Fibroblast of pulmonary artery (primary cell): Measurements from ENCODE around the gene HOMEZ.

Source experiments
- DNase-seq: peaks from one replicate; pipeline ENCODE4 v3.0.0-alpha.2; 2010; ENCODE audit warnings: low read depth
- H3K4me3 ChIP-seq: replicated peaks from 2 replicates; pipeline ENCODE4 v1.5.1; 2011; ENCODE audit warnings: low read depth, mild to moderate bottlenecking, control low read depth, low read length, moderate library complexity
- TF ChIP-seq, protein P1 (sequence below): IDR thresholded peaks from 2 replicates; pipeline ENCODE4 v1.5.1; 2011; ENCODE audit warnings: mild to moderate bottlenecking, control low read depth, low read length, inconsistent platforms; ENCODE audit errors: missing control alignments

HOMEZ gene

DNA sequence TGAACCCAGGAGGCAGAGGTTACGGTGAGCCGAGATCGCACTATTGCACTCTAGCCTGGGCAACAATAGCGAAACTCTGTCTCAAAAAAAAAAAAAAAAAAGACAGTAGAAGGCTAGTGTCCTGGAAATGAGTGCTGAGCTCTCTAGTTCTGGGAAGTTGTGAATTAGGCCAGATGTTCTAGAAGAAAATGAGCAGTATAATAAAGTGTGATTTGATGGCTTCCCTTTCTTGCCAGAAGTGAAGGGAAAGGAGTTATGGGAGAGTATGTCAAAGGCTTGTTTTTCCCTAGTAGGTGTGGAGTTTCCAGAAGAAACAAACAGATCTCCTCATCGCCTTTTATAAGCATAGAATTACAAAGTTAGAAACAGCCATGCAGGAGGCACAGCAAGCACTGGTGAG is 27.7 kb downstream of the HOMEZ start:
- TF ChIP-seq, protein P1, sequence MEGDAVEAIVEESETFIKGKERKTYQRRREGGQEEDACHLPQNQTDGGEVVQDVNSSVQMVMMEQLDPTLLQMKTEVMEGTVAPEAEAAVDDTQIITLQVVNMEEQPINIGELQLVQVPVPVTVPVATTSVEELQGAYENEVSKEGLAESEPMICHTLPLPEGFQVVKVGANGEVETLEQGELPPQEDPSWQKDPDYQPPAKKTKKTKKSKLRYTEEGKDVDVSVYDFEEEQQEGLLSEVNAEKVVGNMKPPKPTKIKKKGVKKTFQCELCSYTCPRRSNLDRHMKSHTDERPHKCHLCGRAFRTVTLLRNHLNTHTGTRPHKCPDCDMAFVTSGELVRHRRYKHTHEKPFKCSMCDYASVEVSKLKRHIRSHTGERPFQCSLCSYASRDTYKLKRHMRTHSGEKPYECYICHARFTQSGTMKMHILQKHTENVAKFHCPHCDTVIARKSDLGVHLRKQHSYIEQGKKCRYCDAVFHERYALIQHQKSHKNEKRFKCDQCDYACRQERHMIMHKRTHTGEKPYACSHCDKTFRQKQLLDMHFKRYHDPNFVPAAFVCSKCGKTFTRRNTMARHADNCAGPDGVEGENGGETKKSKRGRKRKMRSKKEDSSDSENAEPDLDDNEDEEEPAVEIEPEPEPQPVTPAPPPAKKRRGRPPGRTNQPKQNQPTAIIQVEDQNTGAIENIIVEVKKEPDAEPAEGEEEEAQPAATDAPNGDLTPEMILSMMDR: no peak
- DNase-seq: no peak

DNA sequence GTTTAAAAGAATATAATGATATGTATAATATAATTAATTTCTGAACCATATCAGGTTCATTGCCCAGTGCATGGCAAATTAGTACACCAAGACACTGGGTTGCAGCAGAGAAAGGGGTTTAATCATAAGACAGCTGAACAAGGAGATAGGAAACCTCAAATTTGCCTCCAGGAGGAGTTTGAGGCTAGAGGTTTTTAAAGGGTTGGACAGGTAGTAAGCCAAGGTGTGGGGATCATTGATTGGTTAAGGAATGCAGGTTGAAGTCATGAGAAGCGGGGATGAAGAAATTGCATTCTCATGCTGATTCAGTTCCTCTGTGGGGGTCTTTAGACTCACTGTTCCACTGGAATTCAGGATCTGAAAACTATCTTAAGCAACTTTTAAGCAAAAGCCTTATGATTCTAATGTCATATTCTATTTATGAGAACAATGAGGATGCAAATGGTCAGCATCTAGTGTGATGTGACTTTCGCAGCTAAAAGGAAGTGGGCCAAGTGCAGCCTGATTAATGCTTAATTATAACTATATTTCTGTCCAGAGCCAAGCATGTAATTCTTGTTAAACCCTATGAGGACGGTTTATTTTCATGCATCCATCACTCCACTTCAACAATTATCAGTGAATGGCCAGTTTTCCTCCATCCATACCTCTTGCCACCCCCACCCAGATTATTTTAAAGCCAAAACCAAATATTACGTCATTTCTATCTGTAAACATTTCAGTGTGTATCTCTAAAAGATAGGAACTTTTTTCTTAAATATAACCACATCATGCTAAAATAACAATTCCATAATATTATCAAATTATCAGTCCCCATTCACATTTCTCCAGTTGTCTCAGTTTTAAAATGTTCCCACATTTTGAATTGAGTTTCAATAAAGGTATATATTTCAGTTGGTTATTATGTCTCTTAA is 33.3 kb downstream of the HOMEZ start:
- no peak for DNase-seq
- H3K4me3 ChIP-seq: no peak overlapping the region
- TF ChIP-seq, protein P1: no peak

More for the DNA sequence above, 27.7 kb downstream of the HOMEZ start:
- no peak overlapping the region for H3K4me3 ChIP-seq

DNA sequence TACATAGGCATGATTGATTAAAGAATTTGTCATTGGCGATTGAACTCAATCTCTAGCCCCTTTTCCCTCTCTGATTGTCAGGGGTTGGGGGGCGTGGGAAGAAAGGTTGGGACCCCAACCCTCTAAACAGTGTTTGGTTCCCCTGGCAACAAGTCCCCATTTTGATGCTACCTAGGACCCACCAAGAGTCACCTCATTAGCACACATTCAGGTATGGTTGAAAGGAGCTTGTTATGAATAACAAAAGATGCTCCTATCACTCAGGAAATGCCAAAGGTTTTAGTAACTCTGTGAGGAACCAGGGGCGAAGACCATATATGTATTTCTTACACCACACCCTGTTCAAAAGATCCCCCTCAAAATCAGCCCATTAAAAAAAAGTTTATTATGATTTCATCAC is 33.9 kb downstream of the HOMEZ start:
- TF ChIP-seq, protein P1: no peak
- no peak for DNase-seq
- H3K4me3 ChIP-seq: no peak overlapping the region

DNA sequence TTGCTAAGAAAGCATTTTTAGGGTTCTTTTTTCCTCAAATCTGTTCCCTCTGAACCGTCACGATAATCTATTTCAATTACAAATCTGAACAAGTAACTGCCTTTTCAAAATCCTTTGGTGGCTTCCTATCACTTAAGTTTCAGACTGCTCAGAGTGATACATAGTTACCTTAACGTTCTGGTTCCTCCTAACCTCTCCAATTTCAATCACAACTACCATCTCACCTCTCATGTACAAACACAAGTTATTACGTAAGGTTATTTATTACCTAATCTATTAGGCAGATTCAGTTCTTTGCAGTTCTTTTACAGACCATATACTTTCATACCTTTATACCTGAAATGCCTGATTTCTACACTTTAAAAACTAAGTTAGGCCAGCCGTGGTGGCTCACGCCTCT is 36.1 kb downstream of the HOMEZ start:
- no peak for DNase-seq
- TF ChIP-seq, protein P1: no peak

DNA sequence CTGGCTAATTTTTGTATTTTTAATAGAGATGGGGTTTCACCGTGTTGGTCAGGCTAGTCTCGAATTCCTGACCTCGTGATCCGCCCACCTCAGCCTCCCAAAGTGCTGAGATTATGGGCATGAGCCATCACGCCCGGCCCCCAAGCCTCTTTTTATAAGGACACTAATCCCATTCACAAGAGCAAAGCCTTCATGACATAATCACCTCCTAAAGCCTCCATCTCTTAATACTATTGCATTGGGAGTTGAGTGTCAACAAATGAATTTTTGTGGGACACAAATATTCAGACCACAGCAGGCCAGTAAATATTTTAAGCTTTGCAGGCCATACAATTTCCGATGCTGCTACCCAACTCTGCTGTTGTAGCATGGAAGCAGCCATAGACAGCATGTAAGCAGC is 37.3 kb downstream of the HOMEZ start:
- TF ChIP-seq, protein P1: no peak
- no peak for DNase-seq
- no peak overlapping the region for H3K4me3 ChIP-seq

More for the DNA sequence above, 36.1 kb downstream of the HOMEZ start:
- H3K4me3 ChIP-seq: no peak overlapping the region

DNA sequence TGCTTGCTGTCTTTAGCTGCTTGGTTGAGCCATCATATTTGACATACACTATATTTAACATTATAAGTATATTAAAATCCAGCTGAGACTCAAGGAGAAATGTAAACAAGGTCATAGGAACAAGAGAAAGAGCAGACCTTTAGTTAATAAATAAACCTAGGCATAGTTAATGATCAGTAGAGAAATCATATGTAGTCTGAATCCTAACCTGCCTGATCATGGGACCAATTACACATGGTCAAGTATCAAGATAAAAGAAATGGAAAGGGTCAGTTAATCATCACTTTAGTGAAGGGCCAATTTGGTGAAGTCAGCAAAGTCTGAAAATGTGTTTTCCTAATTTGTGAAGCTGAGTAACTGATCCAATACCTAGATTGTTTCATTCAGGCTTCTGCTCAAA is 40.6 kb downstream of the HOMEZ start:
- H3K4me3 ChIP-seq: no peak overlapping the region
- no peak for DNase-seq
- TF ChIP-seq, protein P1: no peak

DNA sequence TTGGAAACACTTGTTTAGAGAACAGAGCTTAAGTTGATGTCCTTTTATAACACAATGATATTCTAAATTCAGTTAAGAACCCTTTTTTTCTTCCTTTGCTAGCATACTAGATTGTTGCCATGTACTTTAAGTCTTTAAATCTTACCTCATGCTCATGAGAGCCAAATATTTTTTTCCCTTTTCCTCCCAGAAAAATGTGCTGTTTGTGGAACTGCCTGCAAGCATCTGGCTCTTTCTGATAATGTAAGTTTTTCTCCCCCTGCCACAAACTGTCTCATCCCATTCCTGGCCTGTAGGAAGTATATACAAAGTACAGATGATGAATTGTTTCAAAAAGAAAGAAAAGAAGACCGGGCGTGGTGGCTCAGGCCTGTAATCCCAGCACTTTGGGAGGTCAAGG is 42.9 kb downstream of the HOMEZ start:
- TF ChIP-seq, protein P1: no peak
- DNase-seq: no peak
- no peak overlapping the region for H3K4me3 ChIP-seq
